HL-60/S4 treated with retinoic acid at 250 ng/mL for 4 days and 3 days (cell line): ENCODE data around the gene A2ML1.
"Not testable (repeated sequence)": the region's sequence is repeated elsewhere in the genome, so short reads cannot be mapped to it uniquely, and the experiment has no call there.

ENCODE experiments used
- in situ Hi-C: fragments of 300-500 bp; cut with MboI; formaldehyde crosslinking; loops from 2 replicates; pipeline ENCODE4 v1.7.0; 2022; ENCODE audit warnings: low sequenced_read_pairs

The A2ML1 gene

DNA sequence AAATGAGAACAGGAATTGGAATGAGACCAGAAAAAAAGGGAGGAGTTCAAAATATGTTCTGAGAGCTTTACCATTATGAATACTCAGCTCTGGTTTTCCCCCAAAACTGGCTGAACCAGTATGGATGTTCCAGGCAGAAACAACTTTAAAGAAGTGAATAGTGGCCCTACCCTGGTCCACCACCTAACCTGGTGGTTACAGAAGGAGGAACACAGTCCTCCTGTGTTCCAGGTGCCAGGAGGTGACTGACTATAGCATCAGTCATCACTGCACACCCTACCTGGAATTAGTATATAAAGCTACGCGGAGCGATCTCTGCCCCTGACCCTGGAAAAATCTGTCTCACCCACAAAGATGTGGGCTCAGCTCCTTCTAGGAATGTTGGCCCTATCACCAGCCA is at the start of gene A2ML1:
TSS of gene A2ML1 (plus strand) at position 324 of the 400 bp plus-strand sequence. CDS start at position 355, 31 bp downstream.
- in situ Hi-C loops: no loop called here

DNA sequence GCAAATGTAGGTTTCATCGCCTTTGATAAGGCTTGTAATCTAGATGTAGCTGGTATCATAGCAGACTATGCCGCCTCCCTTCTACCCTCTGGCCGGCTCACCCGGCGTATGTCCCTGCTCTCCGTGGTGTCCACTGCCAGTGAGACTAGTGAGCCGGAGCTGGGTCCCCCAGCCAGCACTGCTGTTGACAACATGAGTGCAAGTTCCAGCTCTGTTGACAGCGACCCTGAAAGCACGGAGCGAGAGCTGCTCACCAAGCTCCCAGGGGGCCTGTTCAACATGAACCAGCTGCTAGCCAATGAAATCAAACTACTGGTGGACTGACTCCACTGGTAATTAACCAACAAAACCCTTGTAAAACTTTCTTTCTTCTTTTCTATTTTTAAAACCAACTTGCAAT is 49.0 kb upstream of the A2ML1 start:
- in situ Hi-C loops: no loop called here

DNA sequence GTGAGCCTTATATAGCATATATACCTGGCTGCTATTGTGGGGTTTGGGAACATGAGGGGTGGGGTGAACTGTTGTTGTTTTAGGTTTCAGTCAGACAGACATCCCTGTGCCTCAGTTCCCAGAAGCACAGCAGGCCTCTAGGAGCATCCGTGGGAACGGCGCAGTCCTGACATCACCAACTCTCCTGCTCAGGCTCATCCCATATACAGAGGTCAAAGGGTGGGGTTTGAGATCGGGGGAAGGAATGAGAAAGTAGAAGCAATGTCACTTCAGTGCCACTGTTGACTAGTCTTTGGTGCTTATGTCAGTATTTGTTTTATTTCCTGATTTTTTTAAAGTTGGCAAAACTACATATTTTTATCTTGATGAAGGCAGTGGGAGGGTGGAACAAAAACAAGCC is 43.1 kb upstream of the A2ML1 start:
- in situ Hi-C loops: no loop called here

DNA sequence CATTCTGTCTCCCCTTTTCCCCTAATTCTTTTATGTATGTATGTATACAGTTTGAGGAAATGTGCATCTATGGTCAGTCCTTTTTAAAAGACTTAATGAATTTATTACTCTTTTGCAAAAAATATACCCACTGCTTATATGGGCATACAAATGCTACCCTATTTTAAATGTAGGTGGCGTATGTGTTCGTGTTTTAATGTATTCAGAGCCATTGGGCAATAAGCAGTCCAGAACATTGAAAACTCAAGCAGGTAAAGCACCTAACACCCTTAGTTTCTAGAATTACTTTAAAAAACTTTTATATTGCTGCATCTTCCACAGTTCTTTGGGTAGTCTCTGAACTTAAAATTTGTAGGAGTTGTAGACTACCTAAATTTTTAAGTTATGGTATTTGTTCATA is 42.6 kb upstream of the A2ML1 start:
- in situ Hi-C loops: no loop called here

GRCh38 chr12:8780389-8780788 is 42.0 kb upstream of the A2ML1 start:
- in situ Hi-C loops: no loop called here

GRCh38 chr12:8781381-8782127 is 40.9 kb upstream of the A2ML1 start:
- in situ Hi-C loops: no loop called here

DNA sequence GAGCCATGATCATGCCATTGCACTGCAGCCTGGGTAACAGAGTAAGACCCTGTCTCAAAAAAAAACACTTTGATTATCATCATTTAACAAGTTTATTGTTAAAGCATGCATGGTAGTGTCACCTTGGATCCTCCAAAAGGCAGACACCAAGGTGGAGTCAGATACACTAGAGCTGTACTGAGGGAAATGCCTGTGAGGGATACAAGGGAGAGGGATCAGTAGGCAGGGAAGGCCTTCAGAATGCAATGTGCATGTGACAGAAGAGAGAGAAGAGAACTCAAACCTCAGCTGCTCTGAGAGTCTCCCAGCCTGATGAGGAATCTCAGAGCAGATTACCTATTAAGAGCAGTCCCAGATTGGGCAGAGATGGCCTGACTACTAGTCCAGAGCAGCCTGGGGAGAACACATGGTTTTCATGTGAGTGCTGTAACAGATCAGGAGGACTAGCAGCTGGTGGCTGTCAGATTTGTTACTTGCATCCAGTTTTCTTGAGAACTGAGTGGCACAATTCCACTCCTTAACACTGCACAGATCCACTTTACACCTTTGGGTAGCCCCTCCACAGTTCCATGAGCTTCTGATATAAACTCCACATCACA is 38.0 kb upstream of the A2ML1 start:
- in situ Hi-C loops: no loop called here

GRCh38 chr12:8785499-8785898 is 36.9 kb upstream of the A2ML1 start:
- in situ Hi-C loops: no loop called here

- in situ Hi-C loops: not testable (repeated sequence)
Measured at GRCh38 chr12:8787206-8787605, 35.2 kb upstream of the A2ML1 start.

DNA sequence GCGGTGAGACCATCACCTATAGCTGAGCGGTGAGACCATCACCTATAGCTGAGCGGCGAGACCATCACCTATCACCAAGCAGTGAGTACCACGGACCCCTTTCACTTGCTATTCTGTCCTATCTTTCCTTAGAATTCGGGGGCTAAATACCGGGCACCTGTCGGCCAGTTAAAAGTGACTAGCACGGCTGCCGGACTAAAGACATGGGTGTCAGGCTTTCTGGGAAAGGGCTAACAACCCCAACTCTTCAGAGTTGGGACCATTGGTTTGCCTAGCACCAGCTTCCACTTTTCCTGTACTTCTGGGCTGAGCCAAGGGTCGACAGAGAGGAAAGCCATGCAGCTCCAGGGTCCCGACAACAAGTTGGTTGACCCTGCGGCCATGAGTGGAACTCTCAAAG is 33.7 kb upstream of the A2ML1 start:
- in situ Hi-C loops: not testable (repeated sequence)

DNA sequence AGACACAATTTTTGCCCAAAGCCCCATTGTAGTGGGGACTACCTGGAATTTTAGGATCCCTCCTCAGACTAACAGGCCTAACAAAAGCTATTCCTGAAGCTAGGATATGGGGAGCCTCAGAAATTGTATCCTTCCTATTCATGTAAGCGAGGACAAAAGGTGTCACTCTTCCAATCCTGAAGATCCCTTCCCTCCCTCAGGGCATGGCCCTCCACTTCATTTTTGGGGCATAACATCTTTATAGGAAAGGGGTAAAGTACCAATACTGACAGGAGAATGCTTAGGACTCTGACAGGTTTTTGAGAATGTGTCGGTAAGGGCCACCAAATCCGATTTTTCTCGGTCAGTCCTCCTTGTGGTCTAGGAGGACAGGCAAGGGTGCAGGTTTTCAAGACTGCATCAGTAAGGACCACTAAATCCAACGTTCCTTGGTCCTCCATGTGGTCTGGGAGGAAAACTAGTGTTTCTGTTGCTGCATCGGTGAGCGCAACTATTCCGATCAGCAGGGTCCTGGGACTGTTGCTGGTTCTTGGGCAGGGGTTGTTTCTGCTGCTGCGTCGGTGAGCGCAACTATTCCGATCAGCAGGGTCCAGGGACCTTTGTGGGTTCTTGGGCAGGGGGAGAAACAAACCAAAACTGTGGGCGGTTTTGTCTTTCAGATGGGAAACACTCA is 32.9 kb upstream of the A2ML1 start:
- in situ Hi-C loops: not testable (repeated sequence)

GRCh38 chr12:8793226-8793625 is 29.2 kb upstream of the A2ML1 start:
- in situ Hi-C loops: not testable (repeated sequence)

DNA sequence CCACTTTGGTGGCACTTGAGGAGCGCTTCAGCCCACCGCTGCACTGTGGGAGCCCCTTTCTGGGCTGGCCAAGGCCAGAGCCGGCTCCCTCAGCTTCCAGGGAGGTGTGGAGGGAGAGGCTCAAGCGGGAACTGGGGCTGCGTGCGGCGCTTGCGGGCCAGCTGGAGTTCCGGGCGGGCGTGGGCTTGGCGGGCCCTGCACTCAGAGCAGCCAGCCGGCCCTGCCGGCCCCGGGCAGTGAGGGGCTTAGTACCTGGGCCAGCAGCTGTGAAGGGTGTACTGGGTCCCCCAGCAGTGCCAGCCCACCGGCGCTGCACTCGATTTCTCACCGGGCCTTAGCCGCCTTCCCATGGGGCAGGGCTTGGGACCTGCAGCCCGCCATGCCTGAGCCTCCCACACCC is 27.8 kb upstream of the A2ML1 start:
- in situ Hi-C loops: not testable (repeated sequence)

DNA sequence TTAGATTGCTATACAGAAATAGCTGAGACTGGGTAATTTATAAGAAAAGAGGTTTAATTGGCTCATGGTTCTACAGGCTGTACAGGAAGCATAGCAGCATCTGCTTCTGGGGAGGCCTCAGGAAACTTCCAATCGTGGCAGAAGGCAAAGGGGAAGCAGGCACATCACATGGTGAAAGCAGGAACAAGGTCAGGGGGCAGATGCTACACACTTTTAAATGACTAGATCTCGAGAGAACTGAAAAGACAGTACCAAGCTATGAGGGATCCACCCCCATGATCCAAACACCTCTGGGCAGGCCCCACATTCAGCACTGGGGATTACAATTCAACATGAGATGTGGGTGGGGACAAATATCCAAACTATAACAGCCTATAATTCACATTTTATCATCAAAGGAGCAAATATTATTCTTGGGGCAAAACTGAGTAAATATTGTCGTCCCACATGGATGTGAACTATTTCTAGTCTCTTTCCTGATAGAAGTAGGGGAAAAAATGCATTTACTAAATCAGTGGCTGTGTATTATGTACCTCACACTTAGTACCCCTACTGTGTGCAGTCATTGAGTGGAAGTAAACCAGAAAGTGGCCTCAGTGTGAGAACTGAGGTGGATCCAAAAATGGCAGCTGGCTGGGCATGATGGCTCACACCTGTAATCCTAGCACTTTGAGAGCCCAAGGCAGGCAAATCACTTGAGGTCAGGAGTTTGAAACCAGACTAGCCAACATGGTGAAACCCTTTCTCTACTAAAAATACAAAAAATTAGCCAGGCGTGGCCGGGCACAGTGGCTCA is 25.4 kb upstream of the A2ML1 start:
- in situ Hi-C loops: no loop called here

GRCh38 chr12:8801213-8801612 is 21.2 kb upstream of the A2ML1 start:
- in situ Hi-C loops: not testable (repeated sequence)

DNA sequence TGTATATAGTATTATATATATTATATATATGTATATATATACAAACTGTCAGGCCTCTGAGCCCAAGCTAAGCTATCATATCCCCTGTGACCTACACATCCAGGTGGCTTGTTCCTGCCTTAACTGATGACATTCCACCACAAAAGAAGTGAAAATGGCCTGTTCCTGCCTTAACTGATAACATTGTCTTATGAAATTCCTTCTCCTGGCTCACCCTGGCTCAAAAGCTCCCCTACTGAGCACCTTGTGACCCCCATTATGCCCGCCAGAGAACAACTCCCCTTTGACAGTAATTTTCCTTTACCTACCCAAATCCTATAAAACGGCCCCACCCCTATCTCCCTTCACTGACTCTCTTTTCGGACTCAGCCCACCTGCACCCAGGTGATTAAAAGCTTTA is 17.6 kb upstream of the A2ML1 start:
- in situ Hi-C loops: not testable (repeated sequence)

GRCh38 chr12:8805487-8805886 is 16.9 kb upstream of the A2ML1 start:
- in situ Hi-C loops: not testable (repeated sequence)

GRCh38 chr12:8807084-8807483 is 15.3 kb upstream of the A2ML1 start:
- in situ Hi-C loops: not testable (repeated sequence)

DNA sequence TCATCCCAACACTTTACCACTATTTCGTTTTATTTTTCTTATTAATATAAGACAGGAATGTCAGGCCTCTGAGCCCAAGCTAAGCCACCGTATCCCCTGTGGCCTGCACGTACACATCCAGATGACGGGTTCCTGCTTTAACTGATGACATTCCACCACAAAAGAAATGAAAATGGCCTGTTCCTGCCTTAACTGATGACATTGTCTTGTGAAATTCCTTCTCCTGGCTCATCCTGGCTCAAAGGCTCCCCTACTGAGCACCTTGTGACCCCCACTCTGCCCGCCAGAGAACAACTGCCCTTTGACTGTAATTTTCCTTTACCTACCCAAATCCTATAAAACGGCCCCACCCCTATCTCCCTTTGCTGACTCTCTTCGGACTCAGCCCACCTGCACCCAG is 12.3 kb upstream of the A2ML1 start:
- in situ Hi-C loops: not testable (repeated sequence)

DNA sequence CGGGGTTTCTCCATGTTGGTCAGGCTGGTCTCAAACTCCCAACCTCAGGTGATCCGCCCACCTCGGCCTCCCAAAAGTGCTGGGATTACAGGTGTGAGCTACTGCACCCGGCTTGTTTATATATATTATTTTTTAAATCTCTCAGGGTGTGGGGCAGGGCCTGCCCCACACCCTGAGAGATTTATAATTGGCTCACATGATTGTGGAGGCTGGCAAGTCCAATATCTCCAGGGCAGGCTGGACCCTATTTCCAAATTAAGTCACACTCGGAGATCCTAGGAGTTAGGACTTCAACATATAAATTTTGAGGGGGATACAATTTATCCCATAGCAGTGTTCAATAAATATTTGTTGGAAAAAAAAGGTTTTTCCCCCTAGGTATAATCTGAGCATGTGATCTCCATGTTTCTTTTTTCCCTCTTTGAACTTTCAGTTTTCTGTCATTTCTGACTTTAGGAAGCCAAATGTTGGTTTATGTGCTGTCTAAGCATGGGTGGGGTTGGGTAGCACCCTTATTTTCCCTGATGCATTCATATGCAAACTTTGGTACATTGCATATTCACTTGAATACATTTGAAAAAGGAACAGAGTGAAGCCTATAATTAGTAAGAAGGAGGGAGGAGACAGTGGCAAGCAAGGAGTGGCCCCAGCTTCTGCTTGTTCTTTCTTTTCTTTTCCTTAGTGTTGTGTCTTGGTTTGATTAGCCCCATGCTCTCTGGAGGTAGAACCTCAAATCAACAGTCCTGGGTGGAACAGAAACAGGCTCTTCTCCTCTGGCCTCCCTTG is 8.7 kb upstream of the A2ML1 start:
- in situ Hi-C loops: no loop called here
